ENCODE results near the gene KRTAP4-8.
"Not testable (repeated sequence)": the region's sequence is repeated elsewhere in the genome, so short reads cannot be mapped to it uniquely, and the experiment has no call there.

The KRTAP4-8 gene

GRCh38 chr17:41107941-41108450 is 10.1 kb upstream of the KRTAP4-8 start:
- DNase-seq: no peak

- not testable (repeated sequence) for DNase-seq
Measured at GRCh38 chr17:41105347-41105746, 7.4 kb upstream of the KRTAP4-8 start, which contains the start of gene KRTAP4-9. KRTAP4-9 (plus strand) TSS chr17:41105389; CDS start chr17:41105389, 0 bp downstream.

GRCh38 chr17:41104386-41105038 is 6.6 kb upstream of the KRTAP4-8 start:
- not testable (repeated sequence) for DNase-seq

GRCh38 chr17:41103896-41104295 is 6.0 kb upstream of the KRTAP4-8 start:
- no peak for DNase-seq

- no peak for DNase-seq
Measured at GRCh38 chr17:41101586-41102259, 3.8 kb upstream of the KRTAP4-8 start, which contains the start of gene KRTAP4-16. KRTAP4-16 (minus strand) TSS chr17:41102209; CDS start chr17:41102209, 0 bp downstream.

DNA sequence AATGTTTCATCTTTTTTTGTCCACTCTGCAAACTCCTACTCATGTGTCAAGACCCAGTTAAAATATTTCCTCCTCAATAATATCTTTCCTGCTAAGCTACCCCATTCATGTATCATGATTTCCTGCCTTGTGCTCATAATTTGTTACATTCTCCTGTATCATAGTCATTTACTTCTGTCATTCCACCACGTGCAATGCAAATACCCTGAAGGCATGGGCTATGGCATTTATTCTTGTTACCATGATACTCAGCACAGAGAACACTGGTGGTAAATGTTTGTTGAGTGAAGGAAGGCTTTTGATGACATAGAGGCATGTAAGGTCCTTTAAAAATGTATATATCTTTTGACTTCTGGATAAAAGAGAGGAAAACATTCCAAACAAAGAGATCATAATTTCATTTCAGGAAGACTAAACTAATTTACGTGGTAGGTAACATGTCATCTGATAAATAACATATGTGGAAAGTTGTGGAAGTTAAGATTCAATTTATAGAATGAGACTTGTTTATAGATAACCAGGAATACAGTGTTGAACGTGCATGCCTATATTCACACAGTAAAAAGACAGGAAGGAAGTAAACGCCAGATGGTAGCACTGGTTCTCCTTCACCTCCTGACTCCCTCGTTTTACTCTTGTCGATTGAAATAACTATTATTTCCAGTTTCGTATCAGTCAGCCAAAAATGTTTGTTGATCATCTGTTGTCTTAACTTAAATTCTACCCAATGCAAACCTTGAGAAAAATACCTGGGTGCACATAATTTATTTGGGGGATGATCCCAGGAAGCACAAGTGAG is 1.9 kb upstream of the KRTAP4-8 start:
- DNase-seq: not testable (repeated sequence)

- no peak for DNase-seq
Measured at GRCh38 chr17:41098481-41098880, 539 bp upstream of the KRTAP4-8 start.

- DNase-seq: no peak
Measured at GRCh38 chr17:41096055-41096454, 1.9 kb downstream of the KRTAP4-8 start.

DNA sequence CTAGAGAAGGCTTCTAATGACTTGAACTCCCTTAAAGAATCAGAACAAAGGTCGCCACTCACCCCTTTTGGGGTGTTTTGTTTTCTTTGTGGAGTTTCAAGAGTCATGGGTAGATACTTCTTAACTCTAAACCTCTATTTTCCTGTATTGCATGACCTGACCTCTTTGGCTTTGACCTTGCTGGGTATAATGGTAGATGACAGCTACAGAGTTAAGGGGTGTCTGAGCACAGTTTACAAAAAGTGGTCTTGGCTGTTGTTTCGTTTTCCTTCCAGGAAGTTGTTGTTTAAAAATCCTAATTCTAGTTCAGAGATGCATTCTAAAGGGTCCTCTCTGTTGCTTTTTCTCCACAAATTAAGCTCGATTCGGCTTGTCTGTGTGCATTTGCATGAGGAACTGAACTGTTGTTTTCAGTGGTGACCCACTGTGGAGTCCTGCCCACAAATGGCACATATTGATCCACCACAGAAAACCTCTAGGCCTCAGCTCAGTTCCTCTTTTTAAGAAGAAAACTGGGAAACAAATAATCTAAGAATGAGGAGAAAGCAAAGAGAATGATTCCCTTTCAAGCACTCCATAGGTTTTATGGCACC is 9.1 kb downstream of the KRTAP4-8 start:
- not testable (repeated sequence) for DNase-seq

- DNase-seq: not testable (repeated sequence)
Measured at GRCh38 chr17:41084100-41084856, 13.7 kb downstream of the KRTAP4-8 start, which contains the start of gene KRTAP4-7. KRTAP4-7 (plus strand) TSS chr17:41084150; CDS start chr17:41084207, 57 bp downstream.

- DNase-seq: not testable (repeated sequence)
Measured at GRCh38 chr17:41083427-41083826, 14.5 kb downstream of the KRTAP4-8 start.

DNA sequence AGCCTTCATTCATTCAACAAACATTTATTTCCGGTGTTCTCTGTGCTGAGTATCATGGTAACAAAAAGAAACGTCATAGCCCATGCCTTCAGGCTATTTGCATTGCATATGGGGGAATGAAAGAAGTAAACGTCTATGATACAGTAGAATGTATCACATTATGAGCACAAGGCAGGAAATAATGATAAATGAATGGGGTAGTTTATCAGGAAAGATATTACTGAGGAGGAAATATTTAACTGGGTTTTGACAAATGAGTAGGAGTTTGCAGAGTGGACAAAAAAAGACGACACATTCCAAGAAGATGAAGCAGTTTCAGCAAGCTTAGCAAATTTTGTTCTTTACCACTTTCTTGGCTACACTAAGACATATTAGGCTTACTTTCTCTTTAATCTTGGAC is 15.3 kb downstream of the KRTAP4-8 start:
- no peak for DNase-seq

- no peak for DNase-seq
Measured at GRCh38 chr17:41076788-41077187, 21.2 kb downstream of the KRTAP4-8 start.

- DNase-seq: no peak
Measured at GRCh38 chr17:41073676-41074075, 24.3 kb downstream of the KRTAP4-8 start.

- DNase-seq: no peak
Measured at GRCh38 chr17:41071606-41072360, 26.2 kb downstream of the KRTAP4-8 start.

- no peak for DNase-seq
Measured at GRCh38 chr17:41069031-41069430, 28.9 kb downstream of the KRTAP4-8 start.

DNA sequence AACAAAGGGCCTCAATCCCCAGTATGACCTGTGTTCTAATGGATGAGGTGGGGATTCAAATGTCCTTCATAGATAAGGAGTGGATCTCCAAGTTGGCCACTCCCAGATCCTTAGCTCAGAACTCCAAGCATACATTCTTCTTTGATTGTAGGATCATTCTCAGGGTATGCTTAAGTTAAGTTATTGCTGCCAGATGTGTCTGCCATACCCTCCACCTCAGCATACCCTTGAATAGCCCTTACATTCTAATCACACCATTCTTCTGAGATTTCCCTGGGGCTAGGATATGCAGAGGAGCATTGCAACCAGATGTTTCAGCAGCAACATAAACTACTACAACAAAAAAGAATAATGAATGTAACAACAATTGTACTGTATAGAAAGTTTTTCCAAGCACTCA is 30.7 kb downstream of the KRTAP4-8 start:
- DNase-seq: no peak

- DNase-seq: no peak
Measured at GRCh38 chr17:41065829-41066624, 31.9 kb downstream of the KRTAP4-8 start, which contains the start of gene KRTAP2-4. KRTAP2-4 (minus strand) TSS chr17:41065879; CDS start chr17:41065845, 34 bp downstream.

- not testable (repeated sequence) for DNase-seq
Measured at GRCh38 chr17:41065016-41065689, 32.8 kb downstream of the KRTAP4-8 start.

- DNase-seq: no peak
Measured at GRCh38 chr17:41064301-41064700, 33.6 kb downstream of the KRTAP4-8 start.

Measured in NCI-H1436 (cell line).